H1 (cell line): ENCODE data around the gene RASL10A. TPM values are rescaled to one million over a fixed set of nuclear protein-coding genes. Genes with fewer than 3 reads are reported as not detected.

Source experiments
- CTCF ChIA-PET: fragments of 300-600 bp; sonication (Branson Sonifier 250); formaldehyde crosslinking; loops from one replicate; lab custom pipeline; 2021; ENCODE audit not compliant: partially characterized antibody; lab: Charles Lee
- POLR2A ChIA-PET: fragments of 300-600 bp; sonication (Branson Sonifier 250); formaldehyde crosslinking; loops from one replicate; lab custom pipeline; 2021; ENCODE audit warnings: inconsistent platforms; ENCODE audit not compliant: partially characterized antibody; lab: Charles Lee
- DNase-seq, 2 experiments: peaks; one replicate each; pipeline versions ENCODE4 v3.0.0 to v3.0.0-alpha.2; 2010 to 2022; ENCODE audit warnings: low spot score in 2 of 2, low read depth in 1 of 2, mixed read lengths in 1 of 2
- FAIRE-seq: peaks from 2 replicates; lab custom pipeline; 2011; peaks lifted over from hg19 to GRCh38; lab: Jason Lieb, UNC
- H2AFZ ChIP-seq: 2 replicates; pipeline ENCODE4 v1.8.1; 2012; ENCODE audit warnings: low read length, inconsistent platforms
- H2AK5ac ChIP-seq: 2 replicates; pipeline ENCODE4 v1.6.1; 2013; ENCODE audit warnings: low read depth, low read length
- H2BK120ac ChIP-seq: replicated peaks from 2 replicates; pipeline ENCODE3; 2013; ENCODE audit warnings: low read depth, low read length, inconsistent platforms
- H2BK12ac ChIP-seq: 2 replicates; pipeline ENCODE4 v1.6.1; 2013; ENCODE audit warnings: low read depth, low read length
- H2BK15ac ChIP-seq: 2 replicates; pipeline ENCODE4 v1.6.1; 2013; ENCODE audit warnings: low read length
- H2BK20ac ChIP-seq: 2 replicates; pipeline ENCODE4 v1.6.1; 2013; ENCODE audit warnings: low read length
- H2BK5ac ChIP-seq: 2 replicates; pipeline ENCODE4 v1.6.1; 2013; ENCODE audit warnings: low read depth, low read length
- H3K14ac ChIP-seq: 2 replicates; pipeline ENCODE4 v1.6.1; 2013; ENCODE audit warnings: inconsistent platforms; ENCODE audit not compliant: insufficient read length
- H3K18ac ChIP-seq: 2 replicates; pipeline ENCODE4 v1.6.1; 2013; ENCODE audit warnings: low read length; ENCODE audit errors: extremely low read depth
- H3K23ac ChIP-seq: 2 replicates; pipeline ENCODE4 v1.6.1; 2013; ENCODE audit warnings: inconsistent platforms; ENCODE audit not compliant: insufficient read length
- H3K23me2 ChIP-seq: 2 replicates; pipeline ENCODE4 v1.6.1; 2013; ENCODE audit warnings: low read depth, low read length
- H3K27ac ChIP-seq: 2 replicates; pipeline ENCODE4 v1.6.1; 2011; ENCODE audit warnings: low read depth, low read length, inconsistent platforms
- H3K27me3 ChIP-seq, 4 experiments: replicated peaks in 1 of 4; 1 replicate in 1 of 4; 2 replicates in 3 of 4; pipeline versions ENCODE4 v1.6.1 to v1.8.1; 2011 to 2013; ENCODE audit warnings: low read length in 3 of 4, mild to moderate bottlenecking in 3 of 4, inconsistent platforms in 2 of 4, mixed read lengths in 2 of 4, moderate library complexity in 1 of 4; ENCODE audit not compliant: control insufficient read depth in 3 of 4, insufficient read depth in 3 of 4; ENCODE audit errors: extremely low read depth in 1 of 4
- H3K36me3 ChIP-seq, 4 experiments: 2 replicates each; pipeline versions ENCODE4 v1.6.1 to v1.8.1; 2011 to 2013; ENCODE audit warnings: mild to moderate bottlenecking in 4 of 4, low read length in 3 of 4, moderate library complexity in 2 of 4, control low read depth in 1 of 4, inconsistent platforms in 1 of 4; ENCODE audit not compliant: insufficient read depth in 4 of 4, control insufficient read depth in 2 of 4
- H3K4ac ChIP-seq: replicated peaks from 2 replicates; pipeline ENCODE3; 2013; ENCODE audit warnings: low read length, low read depth, mixed read lengths, inconsistent platforms; ENCODE audit not compliant: insufficient read length
- H3K4me1 ChIP-seq, 4 experiments: replicated peaks in 1 of 4; 1 replicate in 1 of 4; 2 replicates in 3 of 4; pipeline versions ENCODE4 v1.6.1 to v1.8.1; 2011 to 2013; ENCODE audit warnings: low read length in 3 of 4, inconsistent platforms in 2 of 4, mixed read lengths in 1 of 4; ENCODE audit not compliant: insufficient read depth in 4 of 4, control insufficient read depth in 3 of 4
- H3K4me2 ChIP-seq, 2 experiments: 2 replicates each; pipeline versions ENCODE4 v1.6.1 to v1.8.1; 2011 to 2013; ENCODE audit warnings: low read depth in 2 of 2, low read length in 2 of 2, control low read depth in 1 of 2, inconsistent platforms in 1 of 2, mild to moderate bottlenecking in 1 of 2; ENCODE audit not compliant: insufficient read depth in 1 of 2
- H3K4me3 ChIP-seq, 4 experiments: fragments of 200-600, 300-600 bp in 1 of 4; sonication (generic), shearing (Covaris generic), sonication (Bioruptor Twin) in 1 of 4; 2 replicates each; pipeline versions ENCODE4 v1.5.1 to v1.8.1; 2011 to 2016; ENCODE audit warnings: low read length in 4 of 4, low read depth in 3 of 4, control low read depth in 2 of 4, inconsistent platforms in 2 of 4, mild to moderate bottlenecking in 2 of 4, mixed read lengths in 1 of 4, moderate library complexity in 1 of 4; ENCODE audit not compliant: insufficient read depth in 2 of 4; ENCODE audit errors: extremely low read depth in 1 of 4
- H3K56ac ChIP-seq: replicated peaks from 2 replicates; pipeline ENCODE3; 2013; ENCODE audit warnings: low read depth, mild to moderate bottlenecking, mixed read lengths, low read length, inconsistent platforms; ENCODE audit not compliant: insufficient read length
- H3K79me1 ChIP-seq: 2 replicates; pipeline ENCODE4 v1.6.1; 2013; ENCODE audit warnings: low read depth, low read length, control low read depth
- H3K79me2 ChIP-seq, 2 experiments: 2 replicates each; pipeline versions ENCODE4 v1.6.1 to v1.8.1; 2012 to 2013; ENCODE audit warnings: low read length in 2 of 2, mild to moderate bottlenecking in 2 of 2, inconsistent platforms in 1 of 2; ENCODE audit not compliant: insufficient read depth in 2 of 2, control insufficient read depth in 1 of 2
- H3K9ac ChIP-seq, 4 experiments: replicated peaks in 1 of 4; 1 replicate in 1 of 4; 2 replicates in 3 of 4; pipeline versions ENCODE4 v1.6.1 to v1.8.1; 2011 to 2013; ENCODE audit warnings: low read depth in 3 of 4, low read length in 3 of 4, control low read depth in 2 of 4, mild to moderate bottlenecking in 2 of 4, moderate library complexity in 2 of 4, inconsistent platforms in 1 of 4; ENCODE audit errors: extremely low read depth in 1 of 4
- H3K9me3 ChIP-seq, 2 experiments: 2 replicates each; pipeline versions ENCODE4 v1.6.1 to v1.8.1; 2012 to 2013; ENCODE audit warnings: mild to moderate bottlenecking in 2 of 2, moderate library complexity in 2 of 2, control low read depth in 1 of 2, inconsistent platforms in 1 of 2, low read depth in 1 of 2, low read length in 1 of 2, mixed read lengths in 1 of 2; ENCODE audit not compliant: insufficient read depth in 2 of 2
- H4K20me1 ChIP-seq, 2 experiments: replicated peaks in 1 of 2; 2 replicates each; pipeline versions ENCODE3 to v1.8.1; 2011 to 2013; ENCODE audit warnings: inconsistent platforms in 2 of 2, low read length in 2 of 2, mild to moderate bottlenecking in 1 of 2; ENCODE audit not compliant: insufficient read depth in 2 of 2, control insufficient read depth in 1 of 2
- H4K5ac ChIP-seq: 2 replicates; pipeline ENCODE4 v1.6.1; 2013; ENCODE audit warnings: low read length, low read depth, mixed read lengths, inconsistent platforms; ENCODE audit not compliant: insufficient read length
- H4K8ac ChIP-seq: 2 replicates; pipeline ENCODE4 v1.8.0; 2013; ENCODE audit warnings: mild to moderate bottlenecking, moderate library complexity, low read length, inconsistent platforms; ENCODE audit not compliant: insufficient read depth; ENCODE audit errors: extremely low read depth
- H4K91ac ChIP-seq: replicated peaks from 2 replicates; pipeline ENCODE3; 2013; ENCODE audit warnings: low read length, mixed read lengths, inconsistent platforms; ENCODE audit not compliant: insufficient read length
- ATF2 ChIP-seq: IDR thresholded peaks from 2 replicates; pipeline ENCODE4 v1.6.1; 2012; ENCODE audit warnings: low read length, inconsistent platforms
- KDM5A ChIP-seq: fragments of 200-600 bp; IDR thresholded peaks from 2 replicates; pipeline ENCODE4 v1.7.1; 2012; ENCODE audit warnings: mild to moderate bottlenecking, low read length, inconsistent platforms, mixed read lengths
- RAD21 ChIP-seq, 2 experiments: IDR thresholded peaks in 1 of 2; conservative IDR thresholded peaks in 1 of 2; 2 replicates each; pipeline ENCODE4 v1.6.1; 2011; ENCODE audit warnings: low read depth in 2 of 2, low read length in 2 of 2, improper control_type of control experiment in 1 of 2, inconsistent platforms in 1 of 2, mild to moderate bottlenecking in 1 of 2, moderate library complexity in 1 of 2
- RXRA ChIP-seq: IDR thresholded peaks from 2 replicates; pipeline ENCODE4 v1.6.1; 2011; ENCODE audit warnings: low read depth, mild to moderate bottlenecking, low read length, moderate library complexity; ENCODE audit not compliant: insufficient read depth
- TEAD4 ChIP-seq: IDR thresholded peaks from 2 replicates; pipeline ENCODE4 v1.6.1; 2012; ENCODE audit warnings: low read depth, low read length, inconsistent platforms, mixed read lengths
- WGBS, 2 experiments: shearing (Covaris generic) in 1 of 2; methylation state at CpG; one replicate each; pipeline versions ENCODE4 v1.1.6 to v1.1.7; 2013 to 2015; ENCODE audit warnings: low lambda C conversion rate in 2 of 2, mixed read lengths in 2 of 2, inconsistent platforms in 1 of 2, low coverage in 1 of 2, missing lambda C conversion rate in 1 of 2; ENCODE audit not compliant: insufficient replicate concordance in 2 of 2, insufficient coverage in 1 of 2, insufficient read length in 1 of 2; ENCODE audit errors: extremely low coverage in 1 of 2, missing lambda C conversion rate in 1 of 2; 5-methylcytosine and 5-hydroxymethylcytosine counted together
- polyA plus RNA-seq, 7 experiments: library from polyadenylated mRNA; depleted of rRNA in 3 of 7; stranded (reverse) in 5 of 7; unstranded in 2 of 7; fragments of >200 nt in 5 of 7; fragments of 200-250 nt in 2 of 7; gene quantifications; 1 replicate in 5 of 7; 2 replicates in 1 of 7; 4 replicates in 1 of 7; pipeline versions ENCODE4 v1.2.1 to v1.2.3, GENCODE V29; 2011 to 2013; ENCODE audit warnings: missing spikeins in 2 of 7, mixed read lengths in 2 of 7
- total RNA-seq: library from RNA; stranded (reverse); fragmentation: NEBNext Ultra II Directional; extraction: Animal tissue kit (Norgen Biotek cat#: 25700); gene quantifications from 2 replicates; pipeline ENCODE4 v1.2.1, GENCODE V29; 2021

The RASL10A gene
- total and polyA plus RNA-seq, 2 of the 8 experiments (the other 6 are each of a cell fraction or from before 2014, with no cell fraction given), result 1.1 to 1.5 TPM

- DNase-seq (no peak), FAIRE-seq (no peak)
- H2BK20ac ChIP-seq, result no peak overlapping the region
- H4K8ac ChIP-seq, result no peak overlapping the region
- H2BK15ac ChIP-seq, result no peak overlapping the region
- no peak for TF ChIP-seq RAD21 (IDR thresholded peaks at IDR 0.05 in 1 of 2, conservative IDR thresholded peaks at IDR 0.05 in 1 of 2; ENCODE audit: low read depth in 2 of 2, low read length in 2 of 2)
- no peak for TF ChIP-seq RXRA
- TF ChIP-seq KDM5A, result no peak
- TF ChIP-seq TEAD4, result no peak
- TF ChIP-seq ATF2, result no peak
- no peak overlapping the region for H2BK5ac ChIP-seq
- CTCF ChIA-PET, result interaction anchor here (0.5 to 1.3 kb wide), 4 partner anchors 13 to 176 kb away, joined by 3 to 8 read pairs (median 3); no protein-coding TSS in a partner anchor
- H2AK5ac ChIP-seq, result no peak overlapping the region
- no peak overlapping the region for H3K56ac ChIP-seq
- H2BK12ac ChIP-seq, result no peak overlapping the region
- no peak overlapping the region for H4K5ac ChIP-seq
- WGBS, 2 experiments, result 88% methylated on average over 4 of the region's 4 CpGs; no CpG with 5 or more reads in 1 of the 2 experiments
- H3K4me3 ChIP-seq, result no peak overlapping the region
- H3K79me1 ChIP-seq, result no peaks in the 10 kb centered on the region
- H3K9me3 ChIP-seq, result no peaks in the 10 kb centered on the region
- no peak overlapping the region for H3K23ac ChIP-seq
- H3K36me3 ChIP-seq, result peaks cover 11 to 38% (median 30%) of the 10 kb centered on the region in 4 experiments; a peak in 6 of 8 replicates
- no peak overlapping the region for H4K91ac ChIP-seq
- no peak overlapping the region for H3K4me2 ChIP-seq
- H3K23me2 ChIP-seq, result no peaks in the 10 kb centered on the region
- 0 out of 7 replicates have a peak overlapping the region, but pooled peaks of 2 of the 4 experiments have one; percentile 4 to 19 for H3K9ac ChIP-seq
- H3K79me2 ChIP-seq, result no peaks in the 10 kb centered on the region
- no peak overlapping the region for H3K18ac ChIP-seq
- no peak overlapping the region for H3K27ac ChIP-seq
- H3K14ac ChIP-seq, result no peak overlapping the region
- no peak overlapping the region for H2BK120ac ChIP-seq
- H3K4ac ChIP-seq, result no peak overlapping the region
- POLR2A ChIA-PET, result interaction anchor here (0.6 to 2.4 kb wide), 2 partner anchors 10 to 78 kb away, joined by 3 to 7 read pairs; no protein-coding TSS in a partner anchor
- H2AFZ ChIP-seq, result no peak overlapping the region
- peaks cover 1 to 12% of the 10 kb centered on the region in 2 experiments for H4K20me1 ChIP-seq
- H3K27me3 ChIP-seq, result no peaks in the 10 kb centered on the region
- H3K4me1 ChIP-seq, result no peaks in the 10 kb centered on the region
Observed at GRCh38 chr22:29346659-29347058, 31.2 kb upstream of the RASL10A start.
